ENCODE data around the gene COG6. TPM values are rescaled to one million over a fixed set of nuclear protein-coding genes. Genes with fewer than 3 reads are reported as not detected.

COG6 gene
- total RNA-seq, 1 donor from 2014 or later, result 14.0 TPM

DNA sequence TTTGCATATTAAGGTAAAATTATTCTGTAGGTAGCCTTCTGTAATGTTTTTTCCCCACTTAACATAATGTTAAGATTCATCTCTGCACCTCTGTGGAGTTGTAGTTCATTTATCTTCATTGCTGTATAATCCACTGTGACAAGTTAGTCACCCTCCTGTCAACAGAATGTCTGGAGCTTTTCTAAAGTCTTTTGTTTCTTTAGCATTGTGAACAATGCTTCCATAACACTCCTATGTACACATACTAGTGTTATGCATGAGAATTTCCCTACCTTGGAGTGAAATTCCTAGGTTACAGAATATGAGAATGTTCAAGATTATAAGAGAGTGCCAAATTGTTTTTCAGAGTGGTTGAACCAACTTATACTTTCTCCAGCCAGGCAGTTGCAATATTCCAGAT, 113.5 kb downstream of the COG6 start:
- DNase-seq (ENCODE audit: low read depth in 2 of 2), result no peak

DNA sequence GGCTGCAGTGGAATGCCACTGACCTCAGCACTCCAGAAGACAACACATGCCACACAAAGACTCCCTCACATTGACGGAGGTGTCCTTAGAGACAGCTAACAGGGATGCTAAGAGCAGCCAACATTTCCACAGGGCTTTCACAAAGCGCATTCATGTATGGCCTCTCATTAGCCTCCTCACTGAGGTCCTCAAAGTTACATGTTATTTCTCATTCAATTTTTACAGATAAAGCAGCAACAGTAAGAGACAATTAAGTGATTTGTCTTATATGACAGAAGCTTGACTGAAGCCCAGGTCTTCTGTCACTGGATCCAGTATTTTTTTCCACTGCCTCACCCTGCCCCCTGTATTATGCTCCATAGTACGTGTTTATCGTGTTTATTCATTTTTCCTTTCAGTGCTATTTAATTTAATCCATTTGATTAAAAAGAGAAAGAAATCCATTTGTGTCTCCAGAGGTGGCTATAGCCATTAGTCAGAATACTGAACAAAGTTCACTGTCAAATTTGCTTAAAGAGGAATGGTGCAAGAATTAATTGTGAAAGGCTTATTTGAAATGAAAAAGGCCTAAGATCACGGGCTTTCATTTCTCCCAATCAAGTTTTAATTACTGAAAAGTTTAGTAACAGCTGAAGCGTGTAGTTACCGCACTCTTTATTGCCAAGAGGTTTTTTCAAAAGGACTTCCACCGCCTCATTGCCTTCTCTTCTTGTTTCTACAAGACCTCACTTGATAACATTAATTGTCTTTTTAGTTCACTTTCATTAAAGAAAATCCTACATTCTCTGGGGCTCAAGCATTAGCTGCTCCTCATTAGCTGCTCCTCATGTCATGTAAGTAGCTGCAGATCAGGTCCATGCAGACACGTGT, 115.0 kb downstream of the COG6 start:
- DNase-seq (ENCODE audit: low read depth in 2 of 2), result no peak

DNA sequence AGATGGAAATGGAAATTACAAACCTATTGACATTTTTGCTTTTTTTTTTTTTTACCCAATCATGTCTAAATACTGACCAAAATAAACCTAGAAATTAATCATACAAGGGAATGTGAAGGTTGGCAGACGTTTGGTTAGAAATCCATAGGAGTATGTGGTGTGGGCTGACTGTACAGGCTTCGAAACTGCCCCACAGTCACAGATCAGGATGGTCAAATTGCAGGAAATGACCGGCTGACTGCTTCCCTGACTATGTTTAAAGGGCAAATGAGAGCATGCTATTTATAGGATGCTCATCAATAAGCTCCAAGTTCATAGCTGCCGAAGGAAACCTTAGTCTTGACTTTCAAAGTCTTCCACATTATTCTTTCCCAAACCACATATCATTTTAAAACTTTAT, 118.4 kb downstream of the COG6 start:
- DNase-seq (ENCODE audit: low read depth in 2 of 2), result peak; percentile 23 to 55

DNA sequence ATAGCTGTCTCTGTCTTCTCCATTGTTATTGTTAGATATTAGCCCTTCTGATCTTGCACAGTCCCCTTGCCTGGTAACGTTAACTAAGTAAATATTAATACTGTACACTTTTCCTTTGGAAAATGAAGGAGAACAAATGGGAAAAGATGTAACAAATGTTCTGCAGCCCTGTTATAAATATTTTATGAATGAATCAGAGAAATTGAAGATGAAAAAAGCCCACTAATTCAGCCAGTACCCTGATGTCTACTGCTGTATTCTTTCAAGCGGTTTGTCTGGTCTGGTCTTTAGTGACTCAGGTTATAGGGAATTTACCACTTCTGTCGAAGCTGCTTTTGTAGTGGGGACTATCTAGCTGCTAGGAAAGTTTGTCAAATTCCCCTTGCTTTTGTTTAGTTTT, 121.0 kb downstream of the COG6 start:
- peak; percentile 15 to 78 for DNase-seq (ENCODE audit: low read depth in 2 of 2)

DNA sequence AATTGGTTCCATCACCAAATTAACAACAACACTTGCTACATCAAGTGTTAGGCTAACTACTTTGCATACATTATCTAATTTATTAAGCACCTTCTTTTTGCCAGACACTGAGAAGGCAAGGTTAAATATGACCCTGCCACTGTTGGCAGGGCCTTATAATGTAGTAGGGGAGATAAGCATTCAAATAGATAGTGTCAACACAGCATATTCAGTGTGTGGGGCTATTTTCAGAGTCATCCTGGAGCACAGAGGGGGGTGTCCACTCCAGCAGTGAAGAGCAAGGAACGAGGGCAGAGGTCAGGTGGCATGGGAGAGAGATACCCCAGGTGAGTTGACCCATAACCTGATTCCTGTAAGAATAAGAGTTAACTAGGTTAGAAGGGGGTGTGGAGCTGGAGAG, 121.6 kb downstream of the COG6 start:
- no peak for DNase-seq (ENCODE audit: low read depth in 2 of 2)

DNA sequence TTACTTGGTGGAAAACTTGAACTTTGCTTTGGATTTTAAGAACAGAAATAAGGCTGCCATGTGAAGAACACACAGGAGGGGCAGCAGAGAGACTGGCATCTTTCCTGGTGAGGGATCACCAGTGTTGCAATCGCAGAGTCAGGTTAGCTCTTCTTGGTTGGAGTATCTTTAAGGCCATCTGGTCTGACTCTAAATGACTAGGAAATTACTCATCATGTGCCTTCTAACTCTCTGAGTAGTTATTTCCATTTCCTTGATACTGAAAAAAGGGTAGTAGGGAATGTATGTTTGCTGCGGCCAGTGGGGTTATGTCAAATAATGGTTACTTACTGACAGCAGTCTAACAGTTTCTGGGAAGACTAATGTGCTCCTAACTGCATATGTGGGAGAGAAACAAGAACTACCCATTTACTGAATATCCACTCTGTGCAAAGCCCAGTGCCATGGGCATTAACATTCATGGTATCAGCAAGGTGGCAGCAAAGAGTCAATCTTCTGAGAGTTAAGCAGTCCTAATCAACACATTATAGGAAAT, 122.1 kb downstream of the COG6 start:
- peak; percentile 26 to 88 for DNase-seq (ENCODE audit: low read depth in 2 of 2)

DNA sequence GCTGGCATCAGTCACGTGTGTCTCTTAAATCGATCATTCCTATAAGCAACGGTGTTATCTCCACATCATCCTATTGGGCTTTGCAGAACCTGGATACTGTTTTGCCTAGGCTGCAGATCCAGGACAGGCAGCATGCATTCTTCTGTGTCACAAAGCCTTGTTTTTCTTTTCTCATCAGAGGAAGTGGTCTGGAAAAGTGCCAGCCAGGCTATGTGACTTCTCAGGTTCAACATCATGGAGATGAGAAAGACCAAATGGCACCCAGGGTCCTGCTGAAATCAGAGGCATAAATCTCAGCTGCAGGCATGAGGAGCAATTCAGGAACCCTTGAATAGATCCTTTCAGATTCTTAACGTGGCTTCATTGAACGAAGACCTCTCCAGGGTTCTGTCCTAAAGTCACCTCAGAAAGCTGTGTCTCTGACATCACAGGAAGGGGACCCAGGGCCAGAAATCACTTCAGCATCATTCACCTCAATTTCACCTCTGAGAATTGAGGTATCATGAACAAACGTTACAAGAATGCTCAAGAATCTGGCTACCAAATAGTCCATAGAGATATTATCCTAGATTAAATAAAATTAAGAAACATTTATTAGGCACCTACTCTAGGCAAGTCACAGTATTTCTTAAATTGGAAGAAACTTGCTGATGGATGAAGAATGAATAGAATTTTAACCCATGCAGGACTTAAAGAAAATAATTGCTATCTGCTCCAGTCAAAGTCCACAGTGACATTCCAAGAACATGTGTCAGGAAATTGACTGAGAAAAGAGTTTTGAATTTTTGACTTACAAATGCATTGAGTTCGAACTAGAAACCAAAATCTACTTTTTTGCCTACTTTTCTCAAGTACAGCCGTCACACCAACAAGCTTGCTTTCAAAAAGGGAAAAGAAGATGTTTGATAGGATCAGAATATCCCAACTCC, 124.1 kb downstream of the COG6 start:
- peak; percentile 60 to 78 for DNase-seq (ENCODE audit: low read depth in 2 of 2)

DNA sequence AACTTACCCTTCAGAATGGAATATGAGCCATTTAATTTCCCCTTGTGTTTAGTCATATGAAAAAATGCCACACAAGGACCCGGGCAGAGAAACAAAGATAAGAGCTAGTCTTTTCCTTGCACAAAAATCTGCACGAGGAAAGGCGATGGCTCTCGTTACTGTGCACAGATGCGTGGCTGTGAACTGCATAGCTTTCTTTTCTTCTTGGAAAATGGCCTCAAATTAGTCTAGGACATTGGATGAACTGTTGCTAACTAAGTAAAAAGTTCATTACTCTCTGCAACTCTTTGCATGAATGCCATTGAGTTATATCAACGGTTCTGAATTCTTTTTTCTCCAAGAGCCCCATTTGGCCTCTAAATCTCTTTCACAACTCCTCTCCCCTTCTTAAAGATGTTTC, 125.2 kb downstream of the COG6 start:
- no peak for DNase-seq (ENCODE audit: low read depth in 2 of 2)

DNA sequence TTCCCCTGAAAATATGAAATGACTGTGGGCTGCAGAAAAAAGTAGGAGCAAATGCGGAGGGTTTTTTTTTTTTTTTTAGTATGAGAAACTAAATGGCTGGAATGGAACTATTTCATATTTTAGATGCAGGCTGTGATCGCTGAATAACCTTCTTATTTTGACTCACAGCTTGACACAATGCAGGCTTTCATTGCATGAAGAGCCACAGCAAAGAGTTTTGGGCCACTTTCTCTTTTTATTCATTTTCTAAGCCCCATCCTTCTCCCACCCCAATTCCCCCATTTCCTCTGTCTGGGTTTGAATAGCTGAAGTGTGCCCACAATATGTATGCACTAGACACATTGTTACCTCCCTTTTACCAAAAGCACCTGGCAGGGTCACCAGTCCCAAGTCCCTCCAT, 125.9 kb downstream of the COG6 start:
- no peak for DNase-seq (ENCODE audit: low read depth in 2 of 2)

DNA sequence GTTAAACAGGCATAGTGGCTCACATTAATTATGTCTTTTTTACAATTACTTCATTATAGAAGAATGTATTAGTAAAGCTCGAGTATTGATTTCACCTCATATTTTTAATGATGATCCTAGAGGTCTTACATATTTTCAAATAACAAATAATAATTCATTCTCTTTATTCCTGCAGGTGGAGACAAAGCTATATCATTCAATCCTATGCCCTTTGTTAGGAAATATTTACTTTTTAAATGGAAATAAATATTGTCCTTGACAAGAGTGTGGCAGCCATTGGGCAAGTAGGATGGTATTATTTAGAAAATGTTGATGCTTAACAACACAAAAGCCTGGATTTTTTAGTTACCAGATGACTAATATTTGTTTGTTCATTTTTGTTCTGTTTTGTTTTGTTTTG, 127.6 kb downstream of the COG6 start:
- DNase-seq (ENCODE audit: low read depth in 2 of 2), result peak; percentile 59 to 68

DNA sequence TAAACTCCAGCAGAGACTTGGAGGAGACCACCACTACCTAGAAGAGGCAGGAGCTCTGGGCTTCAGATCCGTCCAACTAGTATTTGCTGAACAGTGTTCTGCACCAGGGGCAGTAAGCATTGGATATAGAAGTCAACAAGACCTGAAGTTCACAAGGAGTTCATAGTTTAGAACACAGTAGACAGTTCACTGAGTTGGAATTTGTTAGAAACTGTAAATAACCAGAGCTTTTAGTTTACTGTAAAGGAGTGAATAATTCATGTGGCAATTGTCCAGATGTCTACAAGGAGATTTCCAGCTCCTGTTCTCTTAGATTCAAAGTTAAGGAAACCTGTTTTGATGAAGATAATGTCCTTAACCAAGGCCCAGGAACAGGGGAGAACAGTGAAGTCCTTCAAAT, 128.9 kb downstream of the COG6 start:
- DNase-seq (ENCODE audit: low read depth in 2 of 2), result peak in 1 of 2 donors; percentile 44

DNA sequence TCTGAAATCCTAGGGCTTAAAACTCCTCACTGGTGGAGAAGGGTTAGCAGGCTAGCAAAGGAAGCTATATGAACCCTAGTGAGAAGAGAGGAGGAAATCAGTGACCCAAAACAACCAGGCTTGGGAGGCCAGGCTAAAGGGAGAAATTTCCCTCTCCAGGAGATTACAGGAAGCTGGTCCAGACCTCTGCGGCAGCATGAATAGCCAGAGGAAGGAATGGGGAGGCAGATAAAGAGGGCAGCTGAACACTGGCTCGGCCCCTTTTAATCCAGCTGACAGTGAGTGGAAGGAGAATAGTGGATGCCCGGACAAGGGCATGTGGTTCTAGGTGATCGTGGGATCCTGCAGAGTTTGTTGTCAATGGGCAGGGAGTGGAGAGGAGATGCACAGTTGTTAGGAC, 130.6 kb downstream of the COG6 start:
- peak; percentile 52 to 92 for DNase-seq (ENCODE audit: low read depth in 2 of 2)

DNA sequence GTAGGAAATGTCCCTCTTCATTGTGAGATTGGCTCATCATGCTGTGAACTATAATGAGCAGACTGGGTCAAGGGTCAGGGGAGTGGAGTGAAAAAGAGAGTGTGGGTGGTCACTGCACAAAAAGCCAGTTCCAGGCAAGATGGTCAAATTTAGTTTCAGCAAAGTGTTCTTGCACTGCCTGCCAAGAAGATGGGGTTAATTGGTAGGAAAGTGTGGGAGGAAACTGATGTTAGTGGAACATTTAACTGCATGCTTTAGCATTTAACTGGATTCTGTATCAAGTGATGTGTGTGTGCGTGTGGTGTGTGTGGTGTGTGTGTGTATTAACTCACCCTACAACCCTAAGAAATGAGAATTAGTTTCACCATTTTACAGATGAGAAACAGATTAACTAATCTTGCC, 131.6 kb downstream of the COG6 start:
- peak; percentile 33 to 57 for DNase-seq (ENCODE audit: low read depth in 2 of 2)

DNA sequence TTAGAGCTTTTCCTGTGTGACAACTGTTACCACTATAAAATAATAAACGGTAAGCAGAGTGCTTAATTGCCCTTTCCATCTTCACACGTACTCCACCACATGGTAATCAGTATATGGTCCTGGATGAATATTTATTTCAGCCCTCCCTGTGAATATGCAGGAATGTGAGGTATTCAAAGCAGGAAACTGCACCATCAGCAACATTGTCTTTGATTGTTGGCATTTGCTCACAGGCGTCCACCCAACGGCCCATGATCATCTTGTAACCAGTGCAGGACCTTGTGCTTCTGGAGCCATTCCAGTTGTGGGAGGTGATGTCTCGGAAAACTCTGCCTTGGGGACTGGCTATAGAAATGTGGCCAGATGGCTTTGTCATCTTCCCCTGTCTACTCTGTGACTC, 132.6 kb downstream of the COG6 start:
- DNase-seq (ENCODE audit: low read depth in 2 of 2), result peak; percentile 57 to 69

DNA sequence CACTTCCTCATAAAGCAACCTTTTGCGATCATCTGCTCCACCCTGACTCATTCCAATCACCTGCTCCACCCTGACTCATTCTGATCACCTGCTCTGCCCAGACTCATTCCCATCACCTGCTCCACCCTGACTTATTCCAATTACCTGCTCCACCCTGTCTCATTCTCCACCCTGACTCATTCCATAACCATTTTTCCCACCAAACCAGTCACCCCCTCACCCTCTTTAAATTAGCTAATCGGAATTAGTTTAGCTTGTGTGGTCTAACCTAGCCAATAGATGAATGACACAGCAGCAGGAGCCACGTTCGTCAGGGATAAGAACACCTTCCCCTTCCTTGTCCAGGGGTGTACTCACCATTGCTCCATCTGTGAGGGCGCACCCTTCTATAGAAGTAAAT, 134.0 kb downstream of the COG6 start:
- no peak for DNase-seq (ENCODE audit: low read depth in 2 of 2)

Other genes starting within 250 kb of the COG6 start
- 31.8 and 69.2 TPM in 2 replicates for gene LHFPL6, start 52.5 kb upstream of the COG6 start, total RNA-seq

All from dermis microvascular lymphatic vessel endothelial cell (primary cell).